Astrocyte (in vitro differentiated cells and primary cell): Measurements from ENCODE around the gene JAZF1. TPM values are rescaled to one million over a fixed set of nuclear protein-coding genes. Genes with fewer than 3 reads are reported as not detected.

Experiments
- DNase-seq: peaks from one replicate; pipeline ENCODE4 v3.0.0-alpha.2; 2010; ENCODE audit warnings: low read depth
- FAIRE-seq: peaks from 2 replicates; lab custom pipeline; 2011; peaks lifted over from hg19 to GRCh38; lab: Jason Lieb, UNC
- H2AFZ ChIP-seq: 2 replicates; pipeline ENCODE4 v1.6.0; 2012; ENCODE audit warnings: low read depth, low read length, inconsistent platforms
- H3K27ac ChIP-seq: 2 replicates; pipeline ENCODE4 v1.5.1; 2011; ENCODE audit warnings: low read depth, low read length, inconsistent platforms
- H3K27me3 ChIP-seq: 2 replicates; pipeline ENCODE4 v1.6.0; 2011; ENCODE audit warnings: low read length, inconsistent platforms; ENCODE audit not compliant: insufficient read depth
- H3K36me3 ChIP-seq: 2 replicates; pipeline ENCODE4 v1.5.1; 2011; ENCODE audit warnings: low read length, inconsistent platforms; ENCODE audit not compliant: insufficient read depth
- H3K4me1 ChIP-seq: 2 replicates; pipeline ENCODE4 v1.5.1; 2011; ENCODE audit warnings: low read length, inconsistent platforms; ENCODE audit not compliant: insufficient read depth
- H3K4me2 ChIP-seq: 2 replicates; pipeline ENCODE4 v1.6.0; 2012; ENCODE audit warnings: low read length, inconsistent platforms
- H3K4me3 ChIP-seq: 2 replicates; pipeline ENCODE4 v1.5.1; 2011; ENCODE audit warnings: low read depth, mild to moderate bottlenecking, low read length, inconsistent platforms; ENCODE audit not compliant: insufficient read depth
- H3K79me2 ChIP-seq: 2 replicates; pipeline ENCODE4 v1.6.0; 2012; ENCODE audit warnings: mild to moderate bottlenecking, low read length, inconsistent platforms; ENCODE audit not compliant: insufficient read depth
- H3K9ac ChIP-seq: 2 replicates; pipeline ENCODE4 v1.6.0; 2012; ENCODE audit warnings: mild to moderate bottlenecking, low read length, inconsistent platforms
- H3K9me3 ChIP-seq: 2 replicates; pipeline ENCODE4 v1.5.1; 2012; ENCODE audit warnings: low read depth, mild to moderate bottlenecking, low read length, inconsistent platforms; ENCODE audit not compliant: insufficient read depth
- H4K20me1 ChIP-seq: 2 replicates; pipeline ENCODE4 v1.6.0; 2012; ENCODE audit warnings: low read length, inconsistent platforms; ENCODE audit not compliant: insufficient read depth
- H3K27ac Mint-ChIP-seq: one replicate; pipeline ENCODE4 v1.8.0; 2021; ENCODE audit warnings: mild to moderate bottlenecking, mixed read lengths; ENCODE audit not compliant: unreplicated experiment
- H3K27me3 Mint-ChIP-seq: one replicate; pipeline ENCODE4 v1.8.0; 2021; ENCODE audit warnings: low read depth, mixed read lengths; ENCODE audit not compliant: unreplicated experiment
- H3K36me3 Mint-ChIP-seq: one replicate; pipeline ENCODE4 v1.8.0; 2021; ENCODE audit warnings: low read depth, mixed read lengths; ENCODE audit not compliant: unreplicated experiment
- H3K4me1 Mint-ChIP-seq: one replicate; pipeline ENCODE4 v1.8.0; 2021; ENCODE audit warnings: low read depth, mixed read lengths; ENCODE audit not compliant: unreplicated experiment
- H3K4me3 Mint-ChIP-seq: one replicate; pipeline ENCODE4 v1.8.0; 2021; ENCODE audit warnings: mild to moderate bottlenecking, moderate library complexity, mixed read lengths; ENCODE audit not compliant: unreplicated experiment
- H3K9me3 Mint-ChIP-seq: one replicate; pipeline ENCODE4 v1.8.0; 2021; ENCODE audit warnings: mild to moderate bottlenecking, mixed read lengths; ENCODE audit not compliant: unreplicated experiment
- EZH2 ChIP-seq: IDR thresholded peaks from 2 replicates; pipeline ENCODE4 v1.6.1; 2012; ENCODE audit warnings: mild to moderate bottlenecking, low read length, inconsistent platforms; ENCODE audit not compliant: insufficient read depth
- total RNA-seq: library from RNA; stranded (reverse); gene quantifications from 2 replicates; pipeline ENCODE4 v1.2.1, GENCODE V29; 2021
- TF ChIP-seq, protein P1 (sequence below): IDR thresholded peaks from 2 replicates; pipeline ENCODE4 v1.5.1; 2011; ENCODE audit warnings: low read depth, mild to moderate bottlenecking, inconsistent platforms, low read length, moderate library complexity; ENCODE audit not compliant: insufficient read depth

The JAZF1 gene
- total RNA-seq, 1 donor from 2014 or later, result 20.1 TPM

DNA sequence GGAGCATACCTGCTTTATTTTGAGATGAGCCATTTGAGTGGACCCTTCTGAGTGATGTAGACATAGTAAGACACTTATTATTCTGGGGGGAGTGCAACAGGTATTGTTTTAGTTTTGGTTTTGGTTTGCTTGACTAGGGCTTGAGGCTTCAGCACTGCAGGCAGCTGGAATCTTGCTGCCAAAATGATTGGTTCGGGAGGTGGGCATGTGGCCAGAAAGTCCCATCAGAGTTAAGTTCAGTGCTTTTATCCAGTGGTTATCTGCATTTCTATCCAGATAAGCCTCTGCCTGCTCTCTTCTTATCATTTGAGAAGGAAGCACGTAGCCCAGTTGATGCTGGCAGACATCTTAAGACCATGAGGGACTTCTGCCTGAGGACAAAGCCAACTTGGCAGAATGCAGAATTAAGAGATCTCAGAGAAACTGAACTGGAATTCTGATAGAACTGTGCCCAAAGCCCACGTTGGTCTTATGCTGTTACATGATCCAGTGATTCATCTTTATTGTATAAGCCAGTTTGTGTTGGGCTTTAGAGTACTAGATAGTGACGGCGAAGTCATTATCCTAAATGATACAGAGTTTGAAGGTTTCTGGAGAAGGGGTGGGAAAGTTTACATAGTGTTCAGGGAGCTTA lies 9.6 kb upstream of the JAZF1 start:
- H3K4me3 Mint-ChIP-seq, result no peak overlapping the region
- no peaks in the 10 kb centered on the region for H3K4me1 Mint-ChIP-seq
- Histone ChIP-seq H3K4me3 (no peak overlapping the region), H3K4me2 (no peak overlapping the region), H2AFZ (no peak overlapping the region), H3K4me1 (peaks cover 2% of the 10 kb centered on the region), H3K9ac (no peak overlapping the region), H3K36me3 (no peaks in the 10 kb centered on the region), H3K79me2 (no peaks in the 10 kb centered on the region), H3K27ac (no peak overlapping the region), H4K20me1 (no peaks in the 10 kb centered on the region), H3K27me3 (no peaks in the 10 kb centered on the region), H3K9me3 (no peaks in the 10 kb centered on the region)
- TF ChIP-seq EZH2, result no peak
- TF ChIP-seq, protein P1, sequence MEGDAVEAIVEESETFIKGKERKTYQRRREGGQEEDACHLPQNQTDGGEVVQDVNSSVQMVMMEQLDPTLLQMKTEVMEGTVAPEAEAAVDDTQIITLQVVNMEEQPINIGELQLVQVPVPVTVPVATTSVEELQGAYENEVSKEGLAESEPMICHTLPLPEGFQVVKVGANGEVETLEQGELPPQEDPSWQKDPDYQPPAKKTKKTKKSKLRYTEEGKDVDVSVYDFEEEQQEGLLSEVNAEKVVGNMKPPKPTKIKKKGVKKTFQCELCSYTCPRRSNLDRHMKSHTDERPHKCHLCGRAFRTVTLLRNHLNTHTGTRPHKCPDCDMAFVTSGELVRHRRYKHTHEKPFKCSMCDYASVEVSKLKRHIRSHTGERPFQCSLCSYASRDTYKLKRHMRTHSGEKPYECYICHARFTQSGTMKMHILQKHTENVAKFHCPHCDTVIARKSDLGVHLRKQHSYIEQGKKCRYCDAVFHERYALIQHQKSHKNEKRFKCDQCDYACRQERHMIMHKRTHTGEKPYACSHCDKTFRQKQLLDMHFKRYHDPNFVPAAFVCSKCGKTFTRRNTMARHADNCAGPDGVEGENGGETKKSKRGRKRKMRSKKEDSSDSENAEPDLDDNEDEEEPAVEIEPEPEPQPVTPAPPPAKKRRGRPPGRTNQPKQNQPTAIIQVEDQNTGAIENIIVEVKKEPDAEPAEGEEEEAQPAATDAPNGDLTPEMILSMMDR, result no peak
- no peak overlapping the region for H3K27ac Mint-ChIP-seq
- peaks cover 26% of the 10 kb centered on the region for H3K27me3 Mint-ChIP-seq
- FAIRE-seq (no peak), DNase-seq (no peak)
- H3K9me3 Mint-ChIP-seq, result peaks cover 2% of the 10 kb centered on the region
- no peaks in the 10 kb centered on the region for H3K36me3 Mint-ChIP-seq

- no peak overlapping the region for H3K9ac ChIP-seq
- DNase-seq (no peak), FAIRE-seq (no peak)
- peaks cover 32% of the 10 kb centered on the region for H3K27me3 Mint-ChIP-seq
- H3K4me3 ChIP-seq, result no peak overlapping the region
- H3K27ac ChIP-seq, result no peak overlapping the region
- no peaks in the 10 kb centered on the region for H3K4me1 ChIP-seq
- H3K4me1 Mint-ChIP-seq, result no peaks in the 10 kb centered on the region
- TF ChIP-seq EZH2, result no peak
- TF ChIP-seq, protein P1, result no peak
- H3K36me3 Mint-ChIP-seq, result no peaks in the 10 kb centered on the region
- no peak overlapping the region for H3K27ac Mint-ChIP-seq
- H3K9me3 Mint-ChIP-seq, result peaks cover 2% of the 10 kb centered on the region
- no peaks in the 10 kb centered on the region for H3K36me3 ChIP-seq
- H2AFZ ChIP-seq, result no peak overlapping the region
- H3K9me3 ChIP-seq, result no peaks in the 10 kb centered on the region
- H3K27me3 ChIP-seq, result no peaks in the 10 kb centered on the region
- no peaks in the 10 kb centered on the region for H4K20me1 ChIP-seq
- no peak overlapping the region for H3K4me3 Mint-ChIP-seq
- H3K4me2 ChIP-seq, result no peak overlapping the region
- no peaks in the 10 kb centered on the region for H3K79me2 ChIP-seq
Measured at GRCh38 chr7:28187012-28187411, 6.4 kb upstream of the JAZF1 start.

GRCh38 chr7:28183627-28184026 lies 3.0 kb upstream of the JAZF1 start:
- H3K4me2 ChIP-seq, result no peak overlapping the region
- no peaks in the 10 kb centered on the region for H3K9me3 ChIP-seq
- no peak overlapping the region for H3K4me3 Mint-ChIP-seq
- no peak for TF ChIP-seq EZH2
- TF ChIP-seq, protein P1, result no peak
- H3K79me2 ChIP-seq, result peaks cover 5% of the 10 kb centered on the region
- H3K9me3 Mint-ChIP-seq, result no peaks in the 10 kb centered on the region
- H2AFZ ChIP-seq, result no peak overlapping the region
- H3K27me3 Mint-ChIP-seq, result peaks cover 18% of the 10 kb centered on the region
- H3K36me3 Mint-ChIP-seq, result no peaks in the 10 kb centered on the region
- no peak overlapping the region for H3K27ac Mint-ChIP-seq
- H3K27me3 ChIP-seq, result no peaks in the 10 kb centered on the region
- peaks cover 5% of the 10 kb centered on the region for H3K4me1 ChIP-seq
- no peaks in the 10 kb centered on the region for H4K20me1 ChIP-seq
- no peak overlapping the region for H3K4me3 ChIP-seq
- no peak overlapping the region for H3K9ac ChIP-seq
- H3K36me3 ChIP-seq, result no peaks in the 10 kb centered on the region
- peaks cover 2% of the 10 kb centered on the region for H3K4me1 Mint-ChIP-seq
- no peak overlapping the region for H3K27ac ChIP-seq
- FAIRE-seq, result no peak
- no peak for DNase-seq
